HG03097 (cell line): ENCODE data around the gene RIPOR2.
"Not testable (repeated sequence)": the region's sequence is repeated elsewhere in the genome, so short reads cannot be mapped to it uniquely, and the experiment has no call there.

Experiments
- ATAC-seq: cut with Tn5 transposase; IDR thresholded peaks from one replicate; pipeline ENCODE4 v1.9.1; 2021; ENCODE audit not compliant: unreplicated experiment, low FRiP score

Gene RIPOR2

GRCh38 chr6:24927985-24928745, 7.6 kb downstream of the RIPOR2 start:
- no peak for ATAC-seq

- ATAC-seq, result no peak
These were observed 8.3 kb downstream of the RIPOR2 start for GRCh38 chr6:24927277-24927955.

- ATAC-seq, result not testable (repeated sequence)
These were observed 9.1 kb downstream of the RIPOR2 start for GRCh38 chr6:24926647-24927046.

- ATAC-seq, result no peak
These were observed 9.6 kb downstream of the RIPOR2 start for GRCh38 chr6:24926192-24926591.

GRCh38 chr6:24925661-24926060, 10.1 kb downstream of the RIPOR2 start:
- ATAC-seq, result no peak

- ATAC-seq, result no peak
These were observed 11.0 kb downstream of the RIPOR2 start for GRCh38 chr6:24924580-24925356.

- ATAC-seq, result no peak
These were observed 11.8 kb downstream of the RIPOR2 start for GRCh38 chr6:24923885-24924401.

GRCh38 chr6:24922814-24923213, 12.9 kb downstream of the RIPOR2 start:
- no peak for ATAC-seq

- no peak for ATAC-seq
These were observed 13.6 kb downstream of the RIPOR2 start for GRCh38 chr6:24922170-24922569.

- no peak for ATAC-seq
These were observed 15.6 kb downstream of the RIPOR2 start for GRCh38 chr6:24920136-24920535.

- ATAC-seq, result no peak
These were observed 16.5 kb downstream of the RIPOR2 start for GRCh38 chr6:24919056-24919892.

GRCh38 chr6:24918641-24919055, 17.1 kb downstream of the RIPOR2 start:
- ATAC-seq, result no peak

- no peak for ATAC-seq
These were observed 19.3 kb downstream of the RIPOR2 start for GRCh38 chr6:24916496-24916895.

- no peak for ATAC-seq
These were observed 20.1 kb downstream of the RIPOR2 start for GRCh38 chr6:24915641-24916040.

GRCh38 chr6:24914082-24914481, 21.7 kb downstream of the RIPOR2 start:
- ATAC-seq, result not testable (repeated sequence)

GRCh38 chr6:24911796-24912382, 23.9 kb downstream of the RIPOR2 start:
- ATAC-seq, result no peak

- no peak for ATAC-seq
These were observed 24.6 kb downstream of the RIPOR2 start for GRCh38 chr6:24910961-24911725.

- no peak for ATAC-seq
These were observed 25.3 kb downstream of the RIPOR2 start for GRCh38 chr6:24910331-24910960.
